H9 (cell line): ENCODE measurements around the gene MYOZ3. TPM values are rescaled to one million over a fixed set of nuclear protein-coding genes. Genes with fewer than 3 reads are reported as not detected.

Experiments used
- DNase-seq: peaks from one replicate; pipeline ENCODE4 v3.0.0-alpha.2; 2017
- H2AFZ ChIP-seq: one replicate; pipeline ENCODE4 v1.6.1; 2013; ENCODE audit warnings: mild to moderate bottlenecking, low read length, control low read depth, moderate library complexity
- H2AK5ac ChIP-seq: 2 replicates; pipeline ENCODE4 v1.6.1; 2013; ENCODE audit warnings: low read length, control low read depth, mixed read lengths; ENCODE audit not compliant: insufficient read length
- H2BK120ac ChIP-seq: one replicate; pipeline ENCODE4 v1.6.1; 2013; ENCODE audit warnings: low read depth, mild to moderate bottlenecking, low read length, control low read depth, inconsistent platforms; ENCODE audit not compliant: poor library complexity, severe bottlenecking
- H2BK12ac ChIP-seq: 2 replicates; pipeline ENCODE4 v1.6.1; 2013; ENCODE audit warnings: low read length, control low read depth, mixed read lengths, low read depth; ENCODE audit not compliant: insufficient read length
- H2BK15ac ChIP-seq: 2 replicates; pipeline ENCODE4 v1.6.1; 2013; ENCODE audit warnings: low read depth, low read length, control low read depth
- H2BK20ac ChIP-seq: one replicate; pipeline ENCODE4 v1.6.1; 2013; ENCODE audit warnings: low read depth, mild to moderate bottlenecking, low read length, control low read depth, inconsistent platforms; ENCODE audit not compliant: poor library complexity, severe bottlenecking
- H2BK5ac ChIP-seq: 2 replicates; pipeline ENCODE4 v1.6.1; 2013; ENCODE audit warnings: low read length, control low read depth, mixed read lengths; ENCODE audit not compliant: insufficient read length
- H3K14ac ChIP-seq: 2 replicates; pipeline ENCODE4 v1.6.1; 2013; ENCODE audit warnings: low read length, control low read depth; ENCODE audit not compliant: insufficient read depth
- H3K18ac ChIP-seq: 2 replicates; pipeline ENCODE4 v1.6.1; 2013; ENCODE audit warnings: low read depth, mild to moderate bottlenecking, mixed read lengths, low read length, control low read depth; ENCODE audit not compliant: insufficient read length
- H3K23ac ChIP-seq: 2 replicates; pipeline ENCODE4 v1.6.1; 2013; ENCODE audit warnings: low read length, control low read depth, mixed read lengths, low read depth; ENCODE audit not compliant: insufficient read length
- H3K23me2 ChIP-seq: 2 replicates; pipeline ENCODE4 v1.6.1; 2013; ENCODE audit warnings: low read depth, mild to moderate bottlenecking, mixed read lengths, low read length, control low read depth; ENCODE audit not compliant: insufficient read length, poor library complexity, severe bottlenecking
- H3K27ac ChIP-seq: 2 replicates; pipeline ENCODE4 v1.5.1; 2013; ENCODE audit warnings: low read length, control low read depth, mixed read lengths, low read depth; ENCODE audit not compliant: insufficient read length
- H3K27me3 ChIP-seq: 2 replicates; pipeline ENCODE4 v1.6.1; 2013; ENCODE audit warnings: low read length, control low read depth, inconsistent platforms; ENCODE audit not compliant: insufficient read depth
- H3K4ac ChIP-seq: 2 replicates; pipeline ENCODE4 v1.6.1; 2013; ENCODE audit warnings: low read depth, mild to moderate bottlenecking, control low read depth, inconsistent platforms, low read length, moderate library complexity
- H3K4me1 ChIP-seq: 2 replicates; pipeline ENCODE4 v1.6.1; 2013; ENCODE audit warnings: low read length, control low read depth, inconsistent platforms; ENCODE audit not compliant: insufficient read depth
- H3K4me2 ChIP-seq: 2 replicates; pipeline ENCODE4 v1.6.1; 2013; ENCODE audit warnings: low read length, control low read depth, mixed read lengths; ENCODE audit not compliant: insufficient read length, insufficient read depth
- H3K56ac ChIP-seq: 2 replicates; pipeline ENCODE4 v1.6.1; 2013; ENCODE audit warnings: low read depth, mild to moderate bottlenecking, mixed read lengths, low read length, control low read depth; ENCODE audit not compliant: insufficient read length
- H3K79me1 ChIP-seq: 2 replicates; pipeline ENCODE4 v1.6.1; 2013; ENCODE audit warnings: low read depth, mild to moderate bottlenecking, moderate library complexity, low read length, control low read depth, inconsistent platforms; ENCODE audit not compliant: insufficient read depth, poor library complexity, severe bottlenecking
- H3K79me2 ChIP-seq: 2 replicates; pipeline ENCODE4 v1.6.1; 2013; ENCODE audit warnings: low read length, control low read depth, inconsistent platforms; ENCODE audit not compliant: insufficient read depth
- H3K9ac ChIP-seq: 2 replicates; pipeline ENCODE4 v1.6.1; 2013; ENCODE audit warnings: low read length, control low read depth, mixed read lengths; ENCODE audit not compliant: insufficient read length; ENCODE audit errors: extremely low read depth
- H3K9me3 ChIP-seq: one replicate; pipeline ENCODE4 v1.6.1; 2013; ENCODE audit warnings: low read depth, low read length, inconsistent platforms; ENCODE audit not compliant: control insufficient read depth
- H3T11ph ChIP-seq: one replicate; pipeline ENCODE4 v1.6.1; 2013; ENCODE audit warnings: mild to moderate bottlenecking, low read length, control low read depth, inconsistent platforms
- H4K20me1 ChIP-seq: one replicate; pipeline ENCODE4 v1.6.1; 2013; ENCODE audit not compliant: control insufficient read depth, insufficient read length, insufficient read depth
- H4K5ac ChIP-seq: 2 replicates; pipeline ENCODE4 v1.6.1; 2013; ENCODE audit warnings: low read depth, mild to moderate bottlenecking, mixed read lengths, low read length, control low read depth; ENCODE audit not compliant: insufficient read length
- H4K8ac ChIP-seq: replicated peaks from 2 replicates; pipeline ENCODE4 v1.6.1; 2013; ENCODE audit warnings: low read length, control low read depth, mixed read lengths, low read depth; ENCODE audit not compliant: insufficient read length
- H4K91ac ChIP-seq: 2 replicates; pipeline ENCODE4 v1.6.1; 2013; ENCODE audit warnings: low read depth, mild to moderate bottlenecking, moderate library complexity, mixed read lengths, low read length, control low read depth; ENCODE audit not compliant: insufficient read length
- H3K27ac Mint-ChIP-seq, 3 experiments: 2 replicates in 2 of 3; 3 replicates in 1 of 3; pipeline ENCODE4 v1.8.0; 2020 to 2021; ENCODE audit warnings: mixed read lengths in 3 of 3, mild to moderate bottlenecking in 1 of 3, moderate library complexity in 1 of 3
- H3K27me3 Mint-ChIP-seq: 2 replicates; pipeline ENCODE4 v1.8.0; 2021; ENCODE audit warnings: low read depth, mild to moderate bottlenecking, moderate library complexity, mixed read lengths
- H3K36me3 Mint-ChIP-seq, 3 experiments: 2 replicates in 2 of 3; 3 replicates in 1 of 3; pipeline ENCODE4 v1.8.0; 2020 to 2021; ENCODE audit warnings: low read depth in 3 of 3, mixed read lengths in 3 of 3; ENCODE audit not compliant: insufficient read depth in 1 of 3
- H3K4me1 Mint-ChIP-seq, 2 experiments: 2 replicates each; pipeline ENCODE4 v1.8.0; 2020; ENCODE audit warnings: mixed read lengths in 2 of 2
- H3K4me3 Mint-ChIP-seq, 2 experiments: 2 replicates in 1 of 2; 3 replicates in 1 of 2; pipeline ENCODE4 v1.8.0; 2020 to 2021; ENCODE audit warnings: mild to moderate bottlenecking in 2 of 2, mixed read lengths in 2 of 2, moderate library complexity in 1 of 2
- H3K9me3 Mint-ChIP-seq, 2 experiments: 2 replicates in 1 of 2; 3 replicates in 1 of 2; pipeline ENCODE4 v1.8.0; 2020; ENCODE audit warnings: mild to moderate bottlenecking in 2 of 2, mixed read lengths in 2 of 2, moderate library complexity in 1 of 2
- CTCF ChIP-seq: fragments of 200-600 bp; sonication (generic); conservative IDR thresholded peaks from 3 replicates; pipeline ENCODE4 v1.8.0; 2021; ENCODE audit warnings: antibody characterized with exemption, mild to moderate bottlenecking
- WGBS: extraction: QIAGEN DNeasy Blood & Tissue Kit; methylation state at CpG from one replicate; pipeline ENCODE4 v1.1.7; 2013; ENCODE audit warnings: missing lambda C conversion rate, low lambda C conversion rate, mixed read lengths; ENCODE audit not compliant: insufficient read length; ENCODE audit errors: extremely low coverage; 5-methylcytosine and 5-hydroxymethylcytosine counted together
- total RNA-seq: library from RNA; stranded (reverse); gene quantifications from 2 replicates; pipeline ENCODE4 v1.2.1, GENCODE V29; 2021

The MYOZ3 gene
- total RNA-seq, 1 experiment from 2014 or later, result 18.1 TPM

GRCh38 chr5:150618163-150618562 is 42.9 kb upstream of the MYOZ3 start:
- no peaks in the 10 kb centered on the region for H3K36me3 Mint-ChIP-seq
- no peaks in the 10 kb centered on the region for H3K9me3 Mint-ChIP-seq
- Histone ChIP-seq H3T11ph (no peak overlapping the region), H4K20me1 (no peaks in the 10 kb centered on the region), H4K5ac (no peak overlapping the region), H3K4ac (no peak overlapping the region), H3K27ac (no peak overlapping the region), H4K8ac (no peak overlapping the region), H3K23ac (no peak overlapping the region), H3K18ac (no peak overlapping the region), H3K27me3 (no peaks in the 10 kb centered on the region), H3K14ac (no peak overlapping the region), H4K91ac (no peak overlapping the region), H3K79me2 (no peaks in the 10 kb centered on the region), H3K4me1 (no peaks in the 10 kb centered on the region), H2BK120ac (no peak overlapping the region), H2BK5ac (no peak overlapping the region), H2AFZ (no peak overlapping the region), H3K9ac (no peak overlapping the region), H3K23me2 (no peaks in the 10 kb centered on the region), H3K56ac (no peak overlapping the region), H2AK5ac (no peak overlapping the region), H3K79me1 (no peaks in the 10 kb centered on the region), H3K4me2 (no peak overlapping the region), H2BK12ac (no peak overlapping the region), H3K9me3 (no peaks in the 10 kb centered on the region), H2BK15ac (no peak overlapping the region), H2BK20ac (no peak overlapping the region)
- H3K27me3 Mint-ChIP-seq, result peaks cover 11% of the 10 kb centered on the region
- no peak overlapping the region; a peak in 1 of 5 replicates for H3K4me3 Mint-ChIP-seq
- WGBS, result no CpG with 5 or more reads among the region's 9 CpGs
- no peak overlapping the region for H3K27ac Mint-ChIP-seq
- peaks cover 52 to 55% of the 10 kb centered on the region in 2 experiments for H3K4me1 Mint-ChIP-seq
- TF ChIP-seq CTCF, result no peak
- DNase-seq, result no peak
